ENCODE results near the gene DISC1. TPM values are rescaled to one million over a fixed set of nuclear protein-coding genes. Genes with fewer than 3 reads are reported as not detected.

Gene DISC1
- total RNA-seq, 1 experiment from 2014 or later: 1.8 TPM

GRCh38 chr1:231714440-231714839 lies 87.8 kb downstream of the DISC1 start:
- Histone ChIP-seq H3K36me3 (ENCODE audit: insufficient read depth, low read length, poor library complexity, severe bottlenecking) (no peaks in the 10 kb centered on the region), H3K4me3 (ENCODE audit: low read depth, low read length, poor library complexity, severe bottlenecking) (no peak overlapping the region), H3K27me3 (replicated peaks; ENCODE audit: insufficient read depth, low read depth, low read length, poor library complexity) (no peaks in the 10 kb centered on the region), H3K9me3 (ENCODE audit: low read depth, low read length, poor library complexity, severe bottlenecking) (no peaks in the 10 kb centered on the region), H3K27ac (ENCODE audit: low read depth, low read length, poor library complexity, severe bottlenecking) (no peak overlapping the region), H3K4me1 (ENCODE audit: insufficient read depth, low read length, poor library complexity, severe bottlenecking) (no peaks in the 10 kb centered on the region)
- TF ChIP-seq EZH2 (IDR thresholded peaks at IDR 0.05; ENCODE audit: borderline replicate concordance, low read depth, low read length, poor library complexity, severe bottlenecking): no peak
- TF ChIP-seq, protein P1, sequence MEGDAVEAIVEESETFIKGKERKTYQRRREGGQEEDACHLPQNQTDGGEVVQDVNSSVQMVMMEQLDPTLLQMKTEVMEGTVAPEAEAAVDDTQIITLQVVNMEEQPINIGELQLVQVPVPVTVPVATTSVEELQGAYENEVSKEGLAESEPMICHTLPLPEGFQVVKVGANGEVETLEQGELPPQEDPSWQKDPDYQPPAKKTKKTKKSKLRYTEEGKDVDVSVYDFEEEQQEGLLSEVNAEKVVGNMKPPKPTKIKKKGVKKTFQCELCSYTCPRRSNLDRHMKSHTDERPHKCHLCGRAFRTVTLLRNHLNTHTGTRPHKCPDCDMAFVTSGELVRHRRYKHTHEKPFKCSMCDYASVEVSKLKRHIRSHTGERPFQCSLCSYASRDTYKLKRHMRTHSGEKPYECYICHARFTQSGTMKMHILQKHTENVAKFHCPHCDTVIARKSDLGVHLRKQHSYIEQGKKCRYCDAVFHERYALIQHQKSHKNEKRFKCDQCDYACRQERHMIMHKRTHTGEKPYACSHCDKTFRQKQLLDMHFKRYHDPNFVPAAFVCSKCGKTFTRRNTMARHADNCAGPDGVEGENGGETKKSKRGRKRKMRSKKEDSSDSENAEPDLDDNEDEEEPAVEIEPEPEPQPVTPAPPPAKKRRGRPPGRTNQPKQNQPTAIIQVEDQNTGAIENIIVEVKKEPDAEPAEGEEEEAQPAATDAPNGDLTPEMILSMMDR (conservative IDR thresholded peaks at IDR 0.05; ENCODE audit: low read depth, low read length): no peak
- POLR2A ChIA-PET (ENCODE audit: low non-redundant PET): no interaction called here
- BruUV-seq (replicated peaks): no TSS peak
- no peak for DNase-seq (ENCODE audit: low spot score)
- CTCF ChIA-PET: no interaction called here
- intact Hi-C loops (cut with micrococcal nuclease; ENCODE audit: unreplicated experiment): no loop called here

DNA sequence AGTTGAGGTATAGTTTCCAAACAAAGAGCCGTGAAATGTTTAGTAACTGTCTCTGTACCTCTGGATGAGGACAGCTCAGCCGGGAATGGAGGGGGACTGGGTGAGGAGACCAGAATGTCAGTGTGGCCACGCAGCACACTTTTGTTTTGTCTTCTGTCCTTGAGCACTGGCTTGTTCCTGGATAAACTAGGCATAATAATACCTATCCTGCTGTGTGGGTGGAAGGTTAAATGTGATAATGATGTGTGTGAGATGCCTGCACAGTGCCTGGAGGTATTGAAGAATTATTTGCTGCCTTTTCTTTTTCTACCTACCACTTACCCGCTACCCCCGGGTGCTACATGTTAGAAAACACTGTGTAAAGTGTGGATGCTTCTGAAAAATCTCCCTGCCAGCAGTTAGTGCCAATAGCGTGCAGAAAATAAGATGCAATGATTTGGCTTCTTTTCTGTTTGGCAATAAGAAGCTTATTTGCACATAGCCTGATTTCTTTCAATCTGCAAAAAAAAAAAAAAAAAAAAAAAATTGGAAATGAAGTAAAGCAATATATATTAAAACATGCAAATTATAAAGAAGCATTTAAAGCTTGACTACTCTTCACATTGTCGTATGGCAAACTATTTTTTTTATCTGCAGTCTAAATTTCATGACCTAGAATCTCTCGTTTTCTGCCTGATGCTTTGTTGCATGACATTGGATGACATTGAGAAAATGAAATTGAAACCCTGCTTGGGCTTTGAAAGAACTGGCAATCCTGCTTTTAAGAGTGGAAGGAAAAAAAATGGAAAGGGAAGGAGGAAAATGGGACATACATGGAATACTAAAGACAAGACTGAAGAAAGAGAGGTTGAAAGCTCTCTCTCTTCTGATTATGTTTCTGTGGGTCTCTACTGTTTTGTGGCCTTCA lies 89.5 kb downstream of the DISC1 start:
- intact Hi-C loops (cut with micrococcal nuclease; ENCODE audit: unreplicated experiment): no loop called here
- TF ChIP-seq EZH2 (IDR thresholded peaks at IDR 0.05; ENCODE audit: borderline replicate concordance, low read depth, low read length, poor library complexity, severe bottlenecking): no peak
- TF ChIP-seq, protein P1 (conservative IDR thresholded peaks at IDR 0.05; ENCODE audit: low read depth, low read length): no peak
- H3K9me3 ChIP-seq (ENCODE audit: low read depth, low read length, poor library complexity, severe bottlenecking): no peaks in the 10 kb centered on the region
- H3K4me1 ChIP-seq (ENCODE audit: insufficient read depth, low read length, poor library complexity, severe bottlenecking): no peaks in the 10 kb centered on the region
- H3K27ac ChIP-seq (ENCODE audit: low read depth, low read length, poor library complexity, severe bottlenecking): no peak overlapping the region
- BruUV-seq (replicated peaks): no TSS peak
- H3K36me3 ChIP-seq (ENCODE audit: insufficient read depth, low read length, poor library complexity, severe bottlenecking): no peaks in the 10 kb centered on the region
- POLR2A ChIA-PET (ENCODE audit: low non-redundant PET): no interaction called here
- no peak for DNase-seq (ENCODE audit: low spot score)
- no peak overlapping the region for H3K4me3 ChIP-seq (ENCODE audit: low read depth, low read length, poor library complexity, severe bottlenecking)
- no peaks in the 10 kb centered on the region for H3K27me3 ChIP-seq (replicated peaks; ENCODE audit: insufficient read depth, low read depth, low read length, poor library complexity)
- CTCF ChIA-PET: no interaction called here

DNA sequence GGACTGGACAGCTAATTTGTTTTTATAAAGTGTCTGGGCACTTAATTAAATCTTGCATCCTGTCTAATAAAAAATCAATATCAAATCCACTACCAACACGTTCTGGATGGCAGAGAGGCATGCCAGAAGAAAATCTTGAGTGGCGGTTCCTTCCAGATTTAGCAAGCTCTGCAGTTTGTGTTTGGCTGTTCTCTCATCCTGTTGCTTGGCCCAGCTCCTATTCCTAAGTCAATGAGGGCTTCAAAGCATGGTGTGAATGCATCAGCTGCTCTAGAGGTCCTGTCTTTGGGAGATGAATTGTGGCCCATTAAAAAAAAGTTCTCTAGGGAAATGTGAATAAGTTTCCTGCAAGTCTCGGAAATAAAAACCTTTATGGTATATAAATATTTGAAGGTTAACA lies 90.3 kb downstream of the DISC1 start:
- CTCF ChIA-PET: no interaction called here
- no peaks in the 10 kb centered on the region for H3K9me3 ChIP-seq (ENCODE audit: low read depth, low read length, poor library complexity, severe bottlenecking)
- no peak overlapping the region for H3K4me3 ChIP-seq (ENCODE audit: low read depth, low read length, poor library complexity, severe bottlenecking)
- no peak overlapping the region for H3K27ac ChIP-seq (ENCODE audit: low read depth, low read length, poor library complexity, severe bottlenecking)
- no peaks in the 10 kb centered on the region for H3K27me3 ChIP-seq (replicated peaks; ENCODE audit: insufficient read depth, low read depth, low read length, poor library complexity)
- no TSS peak for BruUV-seq (replicated peaks)
- no peaks in the 10 kb centered on the region for H3K36me3 ChIP-seq (ENCODE audit: insufficient read depth, low read length, poor library complexity, severe bottlenecking)
- DNase-seq (ENCODE audit: low spot score): no peak
- no peaks in the 10 kb centered on the region for H3K4me1 ChIP-seq (ENCODE audit: insufficient read depth, low read length, poor library complexity, severe bottlenecking)
- POLR2A ChIA-PET (ENCODE audit: low non-redundant PET): no interaction called here
- intact Hi-C loops (cut with micrococcal nuclease; ENCODE audit: unreplicated experiment): no loop called here
- TF ChIP-seq, protein P1 (conservative IDR thresholded peaks at IDR 0.05; ENCODE audit: low read depth, low read length): no peak
- TF ChIP-seq EZH2 (IDR thresholded peaks at IDR 0.05; ENCODE audit: borderline replicate concordance, low read depth, low read length, poor library complexity, severe bottlenecking): no peak
